Measurements from ENCODE around the gene KRI1. TPM values are rescaled to one million over a fixed set of nuclear protein-coding genes. Genes with fewer than 3 reads are reported as not detected.

KRI1 gene
- total and polyA plus RNA-seq, 2 donors (not counting 3 experiments of a cell fraction or from before 2014, with no cell fraction given), result 6.7 to 25.7 TPM

- DNase-seq (ENCODE audit: low read depth, low spot score), result no peak
- dilution Hi-C loops (cut with MboI; ENCODE audit: extremely low pct_ligation_motif_present, low sequenced_read_pairs), result no loop called here
- Histone ChIP-seq H3K27me3 (ENCODE audit: control insufficient read depth in 2 of 2, insufficient read depth in 2 of 2, low read length in 2 of 2) (no peaks in the 10 kb centered on the region), H3K79me2 (ENCODE audit: control insufficient read depth, insufficient read depth, low read length) (peaks cover 7% of the 10 kb centered on the region), H2AFZ (ENCODE audit: low read depth, low read length) (no peak overlapping the region), H4K20me1 (replicated peaks; ENCODE audit: control insufficient read depth, extremely low read depth, insufficient read depth, low read length) (no peaks in the 10 kb centered on the region), H3K9me3 (replicated peaks; ENCODE audit: control insufficient read depth, insufficient read depth, low read length) (no peaks in the 10 kb centered on the region), H3K4me3 (replicated peaks in 1 of 3; ENCODE audit: insufficient read depth in 1 of 3, low read depth in 1 of 3, low read length in 3 of 3) (no peak overlapping the region), H3K36me3 (ENCODE audit: control insufficient read depth in 2 of 2, extremely low read depth in 1 of 2, insufficient read depth in 2 of 2, low read length in 2 of 2) (peaks cover 0 to 22% of the 10 kb centered on the region in 2 experiments), H3K9ac (replicated peaks; ENCODE audit: extremely low read depth, insufficient read depth, low read length) (no peak overlapping the region), H3K27ac (ENCODE audit: insufficient read depth, low read depth, low read length) (no peak overlapping the region), H3K9me1 (replicated peaks; ENCODE audit: control insufficient read depth, extremely low read depth, insufficient read depth, low read length) (no peaks in the 10 kb centered on the region), H3K4me1 (ENCODE audit: control insufficient read depth, extremely low read depth, insufficient read depth, low read length) (no peaks in the 10 kb centered on the region), H3K4me2 (ENCODE audit: insufficient read depth, low read length) (no peak overlapping the region)
- TF ChIP-seq POLR2A (IDR thresholded peaks at IDR 0.05; ENCODE audit: low read depth, low read length), result no peak
- TF ChIP-seq MAX (IDR thresholded peaks at IDR 0.05; ENCODE audit: insufficient read depth, insufficient read length), result no peak
- FAIRE-seq, result no peak
- no TSS peak for BruUV-seq (replicated peaks)
- intact Hi-C loops (cut with micrococcal nuclease), result no loop called here
- CTCF ChIA-PET, result interaction anchor here (1.0 kb wide), 1 partner anchor 41 kb away, joined by 3 read pairs; no protein-coding TSS in a partner anchor
- POLR2A ChIA-PET, result no interaction called here
These were observed 17.0 kb downstream of the KRI1 start for GRCh38 chr19:10548746-10549276.

GRCh38 chr19:10546817-10547216 lies 19.0 kb downstream of the KRI1 start:
- no TSS peak for BruUV-seq (replicated peaks)
- DNase-seq (ENCODE audit: low read depth, low spot score), result no peak
- FAIRE-seq, result no peak
- Histone ChIP-seq H3K4me3 (replicated peaks in 1 of 3; ENCODE audit: insufficient read depth in 1 of 3, low read depth in 1 of 3, low read length in 3 of 3) (no peak overlapping the region), H4K20me1 (replicated peaks; ENCODE audit: control insufficient read depth, extremely low read depth, insufficient read depth, low read length) (no peaks in the 10 kb centered on the region), H3K36me3 (ENCODE audit: control insufficient read depth in 2 of 2, extremely low read depth in 1 of 2, insufficient read depth in 2 of 2, low read length in 2 of 2) (peaks cover 0 to 6% of the 10 kb centered on the region in 2 experiments), H3K9ac (replicated peaks; ENCODE audit: extremely low read depth, insufficient read depth, low read length) (no peak overlapping the region), H3K9me1 (replicated peaks; ENCODE audit: control insufficient read depth, extremely low read depth, insufficient read depth, low read length) (no peaks in the 10 kb centered on the region), H3K27me3 (ENCODE audit: control insufficient read depth in 2 of 2, insufficient read depth in 2 of 2, low read length in 2 of 2) (no peaks in the 10 kb centered on the region), H3K79me2 (ENCODE audit: control insufficient read depth, insufficient read depth, low read length) (peaks cover 7% of the 10 kb centered on the region), H3K9me3 (replicated peaks; ENCODE audit: control insufficient read depth, insufficient read depth, low read length) (no peaks in the 10 kb centered on the region), H3K4me2 (ENCODE audit: insufficient read depth, low read length) (no peak overlapping the region), H2AFZ (ENCODE audit: low read depth, low read length) (no peak overlapping the region), H3K4me1 (ENCODE audit: control insufficient read depth, extremely low read depth, insufficient read depth, low read length) (peaks cover 4% of the 10 kb centered on the region), H3K27ac (ENCODE audit: insufficient read depth, low read depth, low read length) (no peak overlapping the region)
- dilution Hi-C loops (cut with MboI; ENCODE audit: extremely low pct_ligation_motif_present, low sequenced_read_pairs) (no loop called here), intact Hi-C loops (cut with micrococcal nuclease) (no loop called here)
- no peak for TF ChIP-seq JUN (IDR thresholded peaks at IDR 0.05; ENCODE audit: borderline replicate concordance, insufficient read depth, insufficient read length, low read depth)
- TF ChIP-seq CTCF (IDR thresholded peaks at IDR 0.05; ENCODE audit: extremely low read depth in 1 of 2, insufficient read depth in 1 of 2, low read depth in 1 of 2, low read length in 2 of 2), result no peak
- TF ChIP-seq GATA2 (IDR thresholded peaks at IDR 0.05; ENCODE audit: insufficient read depth, insufficient read length, low read depth, low read length), result no peak
- TF ChIP-seq EZH2 (IDR thresholded peaks at IDR 0.05; ENCODE audit: borderline replicate concordance, low read depth, low read length, severe bottlenecking), result no peak
- POLR2A ChIA-PET, result interaction anchor here (0.6 kb wide), 1 partner anchor 23 kb away, joined by 4 read pairs; no protein-coding TSS in a partner anchor
- CTCF ChIA-PET, result no interaction called here
